Ishikawa (cell line): ENCODE data around the gene CPED1.

Experiments used
- CEBPB ChIP-seq: IDR thresholded peaks from 2 replicates; pipeline ENCODE4 v1.6.1; 2012
- EGR1 ChIP-seq: IDR thresholded peaks from 2 replicates; pipeline ENCODE4 v1.6.1; 2012
- FOXM1 ChIP-seq: IDR thresholded peaks from 2 replicates; pipeline ENCODE4 v1.6.1; 2012; ENCODE audit warnings: low read depth, borderline replicate concordance
- MAX ChIP-seq: IDR thresholded peaks from 2 replicates; pipeline ENCODE4 v1.6.1; 2012
- RAD21 ChIP-seq: IDR thresholded peaks from 2 replicates; pipeline ENCODE4 v1.6.1; 2012; ENCODE audit warnings: low read depth
- TEAD4 ChIP-seq: IDR thresholded peaks from 2 replicates; pipeline ENCODE4 v1.6.1; 2012

GRCh38 chr7:121272676-121273075 lies 284.2 kb downstream of the CPED1 start:
- TF ChIP-seq TEAD4 (no peak), RAD21 (no peak), FOXM1 (no peak), CEBPB (no peak), EGR1 (no peak), MAX (no peak)
